Femur (tissue), 1 donor: ENCODE data around the gene SORCS3.

Experiments used
- DNase-seq: peaks from one replicate; pipeline ENCODE4 v3.0.0-alpha.2; 2017

SORCS3 gene

DNA sequence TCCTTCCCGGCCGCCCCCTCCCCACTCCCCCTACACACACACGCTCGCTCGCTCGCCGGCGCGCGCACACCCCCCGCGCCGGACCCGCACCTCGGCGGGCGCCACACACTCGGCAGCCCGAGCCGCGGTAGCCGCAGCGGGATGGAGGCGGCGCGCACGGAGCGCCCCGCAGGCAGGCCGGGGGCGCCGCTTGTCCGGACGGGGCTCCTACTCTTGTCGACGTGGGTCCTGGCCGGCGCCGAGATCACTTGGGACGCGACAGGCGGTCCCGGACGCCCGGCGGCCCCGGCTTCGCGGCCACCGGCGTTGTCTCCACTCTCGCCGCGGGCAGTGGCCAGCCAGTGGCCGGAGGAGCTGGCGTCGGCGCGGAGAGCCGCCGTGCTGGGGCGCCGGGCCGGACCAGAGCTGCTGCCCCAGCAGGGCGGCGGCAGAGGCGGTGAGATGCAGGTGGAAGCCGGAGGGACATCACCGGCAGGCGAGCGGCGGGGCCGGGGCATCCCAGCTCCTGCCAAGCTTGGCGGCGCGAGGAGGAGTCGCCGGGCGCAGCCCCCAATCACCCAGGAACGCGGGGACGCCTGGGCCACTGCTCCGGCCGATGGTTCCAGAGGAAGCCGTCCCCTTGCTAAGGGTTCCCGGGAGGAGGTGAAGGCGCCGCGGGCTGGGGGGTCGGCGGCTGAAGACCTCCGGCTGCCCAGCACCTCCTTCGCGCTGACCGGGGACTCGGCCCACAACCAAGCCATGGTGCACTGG, at the start of gene SORCS3:
TSS of gene SORCS3 (plus strand) at position 104 of the 750 bp plus-strand sequence.
- no peak for DNase-seq

- DNase-seq, result no peak
These were observed 49.6 kb upstream of the SORCS3 start for GRCh38 chr10:104591441-104591840.

- no peak for DNase-seq
These were observed 39.9 kb upstream of the SORCS3 start for GRCh38 chr10:104601166-104601565.

- DNase-seq, result no peak
These were observed 32.8 kb upstream of the SORCS3 start for GRCh38 chr10:104608091-104608828.

DNA sequence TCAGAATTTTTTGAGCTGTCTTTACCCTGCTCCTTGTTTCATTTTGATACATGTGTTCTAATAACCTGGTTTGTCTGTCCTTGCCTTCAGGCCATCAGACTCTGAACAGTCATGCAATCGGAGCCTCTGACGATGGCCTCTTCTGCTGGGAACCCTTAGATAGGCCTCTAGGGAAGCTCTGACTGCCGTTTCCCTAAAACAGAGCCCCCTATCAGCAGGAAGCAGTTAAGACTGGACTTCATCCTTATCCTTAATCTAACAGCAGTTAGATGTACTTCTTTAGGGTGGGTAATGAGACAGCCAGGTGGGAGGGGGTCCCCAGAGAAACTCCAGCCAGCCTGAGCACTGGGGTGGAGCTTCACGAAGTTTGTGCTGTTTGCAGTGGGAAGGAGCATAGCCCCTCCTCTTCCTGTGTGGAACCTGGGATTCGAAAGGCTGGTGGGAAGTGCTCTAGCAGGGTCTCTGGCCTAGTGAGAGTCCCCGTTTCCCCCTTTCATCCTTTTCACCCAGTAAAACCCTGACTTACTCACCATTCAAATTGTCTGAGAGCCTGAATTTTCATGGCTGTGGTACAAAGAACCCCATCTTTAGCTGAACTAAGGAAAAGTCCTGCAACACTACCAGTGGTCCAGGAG, 28.4 kb upstream of the SORCS3 start:
- no peak for DNase-seq

GRCh38 chr10:104613406-104613805, 27.7 kb upstream of the SORCS3 start:
- no peak for DNase-seq

GRCh38 chr10:104614245-104614831, 26.8 kb upstream of the SORCS3 start:
- no peak for DNase-seq

DNA sequence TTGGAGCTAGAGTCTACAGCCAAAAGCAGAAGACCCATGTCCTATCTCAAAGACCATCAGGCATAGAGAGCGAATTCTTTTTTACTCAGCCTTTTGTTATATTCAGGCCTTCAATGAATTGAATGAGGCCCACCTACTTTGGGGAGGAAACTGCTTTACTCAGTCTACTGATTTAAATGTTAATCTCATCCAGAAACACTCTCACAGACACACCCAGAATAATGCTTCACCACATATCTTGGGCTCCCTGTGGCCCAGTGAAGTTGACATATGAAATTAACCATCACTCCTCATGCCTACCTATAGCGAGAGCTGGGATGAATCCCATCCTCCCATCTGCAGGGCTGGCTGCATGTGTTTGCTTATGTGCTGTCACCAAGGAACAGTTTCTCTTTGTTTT, 26.0 kb upstream of the SORCS3 start:
- DNase-seq, result no peak

DNA sequence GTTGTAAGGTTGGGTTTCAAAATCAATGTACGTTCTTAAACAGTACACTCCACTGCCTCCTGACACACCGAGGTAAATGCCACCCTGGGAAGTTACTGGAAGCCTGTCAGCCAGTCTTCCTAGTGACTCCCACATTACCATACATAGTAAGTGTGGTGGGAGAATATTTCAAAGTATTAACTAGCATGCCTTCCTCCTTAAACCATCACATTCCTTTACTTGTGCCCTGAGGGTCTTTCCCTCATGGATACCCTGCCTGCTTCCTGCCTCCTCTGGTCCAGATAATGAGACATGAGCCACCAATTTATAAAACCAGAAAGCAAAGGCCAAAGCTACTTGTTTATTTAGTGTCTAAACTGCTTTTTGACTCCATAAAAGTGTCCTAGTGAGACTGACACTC, 23.3 kb upstream of the SORCS3 start:
- DNase-seq, result no peak

DNA sequence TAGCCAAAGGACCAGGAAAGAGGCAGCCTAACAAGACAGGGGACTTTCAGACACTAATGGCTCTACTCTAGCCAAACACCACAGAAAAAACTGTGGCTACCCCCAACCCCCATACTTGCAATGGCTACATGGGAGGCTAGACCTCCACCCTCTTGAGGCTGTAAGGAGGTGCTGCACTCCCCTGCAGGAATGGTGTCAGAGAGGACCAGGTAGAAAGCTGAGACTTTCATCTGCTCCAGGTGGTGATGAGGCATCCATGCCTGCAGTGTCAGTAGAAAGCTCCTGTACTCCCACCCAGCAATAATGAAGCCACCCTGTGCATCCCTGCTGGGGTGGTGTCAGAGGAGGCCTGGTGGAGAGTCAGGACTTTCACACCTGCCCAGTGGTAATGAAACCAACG, 18.9 kb upstream of the SORCS3 start:
- DNase-seq, result no peak

DNA sequence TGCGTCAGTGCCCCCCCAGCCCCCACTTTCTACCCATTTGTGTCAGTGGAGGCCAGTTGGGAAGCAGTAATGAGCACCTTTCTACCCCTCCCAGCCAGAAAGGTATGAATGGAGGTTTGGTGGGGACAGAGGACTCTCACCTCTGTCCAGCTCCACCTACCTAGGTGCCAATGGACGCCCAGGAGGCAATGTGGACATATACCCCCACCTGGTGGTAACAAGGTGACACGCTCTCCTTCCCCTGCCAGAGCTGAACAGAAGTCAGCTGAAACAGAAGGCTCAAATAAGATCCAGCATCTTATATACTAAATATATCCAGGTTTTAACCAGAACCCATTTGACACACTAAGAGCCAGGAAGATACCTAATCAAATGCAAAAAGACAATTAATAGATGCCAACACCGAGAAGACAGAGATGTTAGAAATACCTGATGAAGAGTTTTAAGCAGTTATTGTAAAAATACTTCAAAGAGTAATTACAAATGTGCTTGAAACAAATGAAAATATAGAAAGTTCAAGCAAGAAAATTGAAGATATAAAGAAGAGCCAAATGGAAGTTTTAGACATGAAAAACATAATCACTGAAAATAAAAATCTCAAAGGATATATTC, 18.4 kb upstream of the SORCS3 start:
- DNase-seq, result no peak

- no peak for DNase-seq
These were observed 10.4 kb upstream of the SORCS3 start for GRCh38 chr10:104630731-104631130.

- DNase-seq, result no peak
These were observed 9.1 kb upstream of the SORCS3 start for GRCh38 chr10:104631946-104632345.

DNA sequence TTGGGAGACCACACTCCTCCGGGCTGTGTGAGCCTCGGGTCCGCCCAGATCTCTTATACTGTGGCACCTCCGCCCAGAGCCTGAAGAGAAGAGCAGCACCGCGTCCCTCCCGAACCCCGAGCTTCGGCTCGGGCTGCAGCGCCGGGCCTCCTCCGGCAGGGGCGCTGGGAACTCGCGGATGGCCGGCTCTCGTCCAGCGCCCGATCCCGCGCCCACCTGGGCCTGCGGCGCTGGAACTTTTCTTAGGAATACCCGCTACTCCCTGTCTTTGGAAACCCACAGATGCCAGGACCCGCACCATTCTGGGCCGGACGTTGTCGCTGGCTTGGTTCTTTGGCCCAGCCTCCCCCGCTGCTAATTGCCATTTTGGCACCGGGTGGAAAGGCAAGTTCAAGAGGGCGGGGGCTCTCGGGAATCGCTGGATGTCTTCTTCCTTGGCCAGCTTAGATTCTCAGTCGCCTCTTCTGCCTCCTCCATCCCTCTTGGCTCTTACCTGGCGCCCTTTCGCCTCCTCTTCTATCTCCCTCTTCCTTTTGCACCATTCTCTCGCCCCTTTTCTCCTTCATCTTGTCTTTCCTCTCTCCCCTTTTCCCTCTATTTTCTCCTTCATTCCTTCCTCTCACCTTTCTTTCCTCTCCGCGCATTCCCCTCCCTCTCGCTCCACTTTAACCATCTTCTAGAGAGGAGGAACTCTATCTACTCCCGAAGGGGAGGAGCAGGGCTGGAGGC, 2.1 kb upstream of the SORCS3 start:
- no peak for DNase-seq

DNA sequence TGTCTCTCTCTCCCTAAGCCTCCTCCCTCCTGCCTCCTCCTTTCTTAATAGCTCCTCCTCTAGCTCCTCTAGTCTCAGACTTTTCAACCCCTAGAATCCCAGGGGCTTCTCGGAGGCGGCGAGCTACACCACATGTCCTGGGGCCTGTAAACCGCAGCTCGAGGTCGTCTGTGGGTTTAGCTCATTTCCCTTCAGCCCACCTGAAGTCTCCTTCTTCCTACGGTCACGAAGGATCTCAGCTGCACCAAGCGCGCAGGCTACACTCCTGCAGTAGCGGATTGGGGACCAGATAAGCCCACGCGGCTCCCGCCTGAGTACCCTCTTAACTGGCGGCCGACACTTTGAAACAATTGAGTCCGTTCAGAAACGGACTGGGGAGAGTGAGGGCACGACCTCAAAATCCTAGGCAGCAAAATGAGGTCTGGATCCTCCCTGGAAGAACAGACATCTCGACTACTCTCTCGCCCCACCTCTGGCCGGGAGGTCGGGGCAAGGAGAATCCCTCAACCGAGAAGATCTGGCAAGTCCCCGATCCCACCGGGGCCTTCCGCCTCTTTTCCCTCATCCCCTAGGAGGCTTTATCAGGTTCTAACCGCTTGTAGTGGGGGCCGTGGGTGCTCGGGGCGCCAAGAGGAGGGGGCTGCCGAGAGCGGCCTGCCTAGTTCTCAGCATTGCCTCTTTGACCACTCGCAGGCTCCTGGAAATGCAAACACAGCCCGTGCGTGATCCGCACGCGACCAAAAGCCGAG, 1.3 kb upstream of the SORCS3 start:
- DNase-seq, result no peak

DNA sequence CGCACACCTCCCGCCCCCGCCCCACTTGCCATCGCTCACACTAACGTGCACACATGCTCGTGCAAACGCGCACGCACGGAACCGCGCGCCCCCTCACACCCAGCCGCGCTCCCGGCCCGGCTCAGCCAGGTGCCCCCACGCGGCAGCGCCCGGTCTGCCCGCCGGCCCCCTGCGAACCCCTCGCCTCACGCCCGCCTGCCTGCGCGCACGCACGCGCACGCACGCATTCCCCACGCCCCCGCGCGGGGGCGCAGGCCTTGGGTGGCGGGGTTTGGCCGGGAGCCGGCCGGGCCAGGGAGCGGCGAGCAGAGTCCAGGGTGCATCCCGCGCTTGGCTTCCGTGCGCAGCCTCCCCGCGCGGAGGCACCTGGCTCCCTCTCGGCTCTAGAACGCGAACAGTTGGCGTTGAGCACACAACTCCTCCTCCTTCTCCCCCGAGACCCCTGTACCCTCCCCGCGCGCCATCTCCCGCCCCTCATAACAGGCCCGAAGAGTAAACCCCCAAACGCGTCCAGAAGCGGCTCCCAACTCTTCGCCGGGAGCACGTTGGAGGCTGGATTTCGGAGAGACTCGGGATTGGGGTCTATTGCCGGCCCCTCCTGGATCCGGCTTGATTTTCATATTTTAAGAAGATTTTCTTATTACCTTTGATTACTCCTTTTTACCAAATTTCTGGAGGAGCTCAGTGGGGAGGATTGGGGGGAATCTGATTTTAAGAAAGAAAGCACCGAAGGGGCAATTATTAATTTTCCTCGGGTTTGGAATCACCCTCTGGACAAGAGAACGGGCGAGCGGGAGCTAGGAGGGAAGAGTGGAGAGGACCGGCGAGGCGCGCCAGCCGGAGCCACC, 527 bp upstream of the SORCS3 start:
- DNase-seq, result no peak

DNA sequence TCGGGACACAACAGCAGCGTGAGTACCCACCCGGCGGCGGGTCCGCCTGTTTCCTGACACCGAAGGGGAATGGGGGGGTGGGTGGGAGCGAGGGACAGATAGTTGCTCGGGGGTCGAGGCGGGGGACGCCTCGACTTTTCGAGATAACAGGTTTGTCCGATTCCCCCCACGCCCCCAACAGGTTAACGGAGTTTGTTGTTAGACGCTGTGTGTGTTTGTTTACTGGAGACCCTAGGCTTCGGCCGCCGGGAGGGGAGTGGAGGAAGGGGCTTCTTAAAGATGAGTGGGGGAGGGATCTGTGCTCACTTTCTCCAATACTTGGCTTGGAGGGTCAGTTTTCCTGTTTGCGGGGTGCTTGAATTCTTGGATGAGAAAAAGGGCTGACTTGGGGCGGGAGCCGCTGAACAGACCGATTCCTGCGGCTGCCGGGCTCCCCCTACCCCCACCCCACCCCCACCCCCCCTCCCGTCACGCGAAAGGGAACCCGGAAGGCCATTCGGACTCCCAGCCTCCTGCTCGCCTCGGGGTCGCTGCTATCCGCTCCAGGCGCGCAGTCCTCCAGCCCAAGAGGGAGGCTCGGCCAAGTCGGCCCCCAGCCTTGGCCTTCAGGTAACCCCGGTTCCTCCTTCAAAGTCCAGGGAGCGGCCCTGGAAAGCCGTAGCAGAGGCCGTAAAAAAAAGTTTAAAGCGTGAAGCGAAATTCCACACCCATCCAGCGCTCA, 1.0 kb downstream of the SORCS3 start:
- no peak for DNase-seq

DNA sequence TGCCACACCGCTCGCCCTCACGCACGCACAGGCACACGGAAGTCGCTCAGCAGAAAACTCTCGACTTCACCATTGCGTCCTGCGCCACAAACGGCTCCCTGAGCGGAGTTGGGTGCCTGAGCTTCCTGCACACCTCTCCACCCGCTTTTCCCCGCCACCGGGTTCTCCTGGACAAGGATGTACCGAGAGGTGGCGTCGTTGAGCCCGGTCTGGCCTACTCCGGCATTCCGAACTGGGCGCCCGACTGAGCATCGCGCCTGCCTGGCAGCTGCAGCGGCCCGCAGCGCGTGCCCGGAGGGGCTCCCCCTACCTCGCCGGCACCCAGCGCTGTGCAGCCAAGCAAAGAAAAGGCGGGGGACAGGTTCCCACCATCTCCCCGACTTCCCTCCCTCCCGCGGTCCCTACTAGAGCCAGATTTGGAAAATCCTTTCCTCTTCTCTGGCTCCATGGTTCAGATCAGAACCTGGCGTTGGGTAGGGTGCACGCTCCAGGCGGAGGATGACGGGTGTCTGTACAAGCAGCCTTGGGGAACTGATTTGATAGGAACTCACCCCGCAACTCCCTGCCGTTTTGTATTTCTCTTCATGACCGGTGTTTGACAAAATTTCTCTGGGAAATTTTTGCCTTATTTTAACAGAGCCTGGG, 1.7 kb downstream of the SORCS3 start:
- peak; percentile 54 for DNase-seq

DNA sequence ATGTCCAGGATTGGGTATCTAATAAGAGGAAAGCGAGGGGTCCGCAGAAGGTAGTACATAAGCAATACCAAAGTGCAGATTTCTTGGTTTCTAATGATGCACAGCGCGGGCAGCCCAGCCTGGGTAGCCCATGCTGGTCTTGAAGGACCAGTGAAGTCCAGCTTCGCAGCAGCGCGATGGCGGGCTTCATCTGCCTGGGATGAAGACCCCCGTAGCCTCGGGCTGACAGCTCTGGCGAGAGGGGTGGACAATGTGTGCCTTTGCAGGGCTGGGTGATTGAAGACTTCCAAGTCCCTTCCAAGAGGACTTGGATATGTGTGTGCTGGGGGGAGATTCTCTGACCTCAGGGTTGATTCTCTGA, 2.2 kb downstream of the SORCS3 start:
- no peak for DNase-seq

- no peak for DNase-seq
These were observed 5.1 kb downstream of the SORCS3 start for GRCh38 chr10:104646146-104646545.
